ENCODE results near the gene KCNAB2. TPM values are rescaled to one million over a fixed set of nuclear protein-coding genes. Genes with fewer than 3 reads are reported as not detected.
A peak's percentile ranks its signal among the peaks of the same experiment; 100 is the strongest.

Gene KCNAB2
- total RNA-seq, 1 donor from 2014 or later = 307 TPM

- intact Hi-C loops (cut with micrococcal nuclease) = no loop called here
- no peak overlapping the region for H3K4me3 Mint-ChIP-seq (ENCODE audit: low read depth)
- no peaks in the 10 kb centered on the region for H3K27me3 Mint-ChIP-seq (ENCODE audit: low read depth)
- peaks cover 5% of the 10 kb centered on the region for H3K4me1 Mint-ChIP-seq (ENCODE audit: low read depth)
- H3K36me3 Mint-ChIP-seq (ENCODE audit: low read depth) = peaks cover 12% of the 10 kb centered on the region
- H3K27ac Mint-ChIP-seq = no peak overlapping the region
- DNase-seq (ENCODE audit: low spot score) = no peak
- no peaks in the 10 kb centered on the region for H3K9me3 Mint-ChIP-seq
Measured at GRCh38 chr1:6004412-6005123, 41.1 kb upstream of the KCNAB2 start.

- Mint-ChIP-seq H3K9me3 (no peaks in the 10 kb centered on the region), H3K27ac (no peak overlapping the region), H3K36me3 (ENCODE audit: low read depth) (peaks cover 13% of the 10 kb centered on the region), H3K4me3 (ENCODE audit: low read depth) (no peak overlapping the region), H3K27me3 (ENCODE audit: low read depth) (no peaks in the 10 kb centered on the region), H3K4me1 (ENCODE audit: low read depth) (peaks cover 1% of the 10 kb centered on the region)
- intact Hi-C loops (cut with micrococcal nuclease) = no loop called here
- no peak for DNase-seq (ENCODE audit: low spot score)
Measured at GRCh38 chr1:6005276-6005917, 40.3 kb upstream of the KCNAB2 start.

GRCh38 chr1:6006882-6007281, 38.8 kb upstream of the KCNAB2 start:
- H3K27ac Mint-ChIP-seq = no peak overlapping the region
- no peak overlapping the region for H3K4me3 Mint-ChIP-seq (ENCODE audit: low read depth)
- intact Hi-C loops (cut with micrococcal nuclease) = no loop called here
- H3K27me3 Mint-ChIP-seq (ENCODE audit: low read depth) = no peaks in the 10 kb centered on the region
- H3K4me1 Mint-ChIP-seq (ENCODE audit: low read depth) = peaks cover 1% of the 10 kb centered on the region
- no peak for DNase-seq (ENCODE audit: low spot score)
- H3K9me3 Mint-ChIP-seq = no peaks in the 10 kb centered on the region
- H3K36me3 Mint-ChIP-seq (ENCODE audit: low read depth) = peaks cover 20% of the 10 kb centered on the region

- H3K4me1 Mint-ChIP-seq (ENCODE audit: low read depth) = peaks cover 1% of the 10 kb centered on the region
- no peak overlapping the region for H3K4me3 Mint-ChIP-seq (ENCODE audit: low read depth)
- DNase-seq (ENCODE audit: low spot score) = no peak
- intact Hi-C loops (cut with micrococcal nuclease) = no loop called here
- H3K36me3 Mint-ChIP-seq (ENCODE audit: low read depth) = peaks cover 20% of the 10 kb centered on the region
- no peak overlapping the region for H3K27ac Mint-ChIP-seq
- no peaks in the 10 kb centered on the region for H3K27me3 Mint-ChIP-seq (ENCODE audit: low read depth)
- no peaks in the 10 kb centered on the region for H3K9me3 Mint-ChIP-seq
Measured at GRCh38 chr1:6007318-6008083, 38.2 kb upstream of the KCNAB2 start.

- intact Hi-C loops (cut with micrococcal nuclease) = no loop called here
- Mint-ChIP-seq H3K27me3 (ENCODE audit: low read depth) (no peaks in the 10 kb centered on the region), H3K27ac (no peak overlapping the region), H3K9me3 (no peaks in the 10 kb centered on the region), H3K36me3 (ENCODE audit: low read depth) (peaks cover 17% of the 10 kb centered on the region), H3K4me1 (ENCODE audit: low read depth) (peaks cover 1% of the 10 kb centered on the region), H3K4me3 (ENCODE audit: low read depth) (no peak overlapping the region)
- no peak for DNase-seq (ENCODE audit: low spot score)
Measured at GRCh38 chr1:6008084-6008415, 37.6 kb upstream of the KCNAB2 start.

GRCh38 chr1:6008696-6009095, 37.0 kb upstream of the KCNAB2 start:
- intact Hi-C loops (cut with micrococcal nuclease) = no loop called here

GRCh38 chr1:6009120-6010040, 36.3 kb upstream of the KCNAB2 start:
- Mint-ChIP-seq H3K4me1 (ENCODE audit: low read depth) (peaks cover 1% of the 10 kb centered on the region), H3K27me3 (ENCODE audit: low read depth) (no peaks in the 10 kb centered on the region), H3K27ac (no peak overlapping the region), H3K4me3 (ENCODE audit: low read depth) (no peak overlapping the region), H3K36me3 (ENCODE audit: low read depth) (peaks cover 15% of the 10 kb centered on the region), H3K9me3 (no peaks in the 10 kb centered on the region)
- no peak for DNase-seq (ENCODE audit: low spot score)
- intact Hi-C loops (cut with micrococcal nuclease) = no loop called here

More at GRCh38 chr1:6008696-6009095, 37.0 kb upstream of the KCNAB2 start:
- H3K9me3 Mint-ChIP-seq = no peaks in the 10 kb centered on the region
- H3K4me3 Mint-ChIP-seq (ENCODE audit: low read depth) = no peak overlapping the region
- DNase-seq (ENCODE audit: low spot score) = no peak
- H3K36me3 Mint-ChIP-seq (ENCODE audit: low read depth) = peaks cover 12% of the 10 kb centered on the region
- no peak overlapping the region for H3K27ac Mint-ChIP-seq
- peaks cover 1% of the 10 kb centered on the region for H3K4me1 Mint-ChIP-seq (ENCODE audit: low read depth)
- H3K27me3 Mint-ChIP-seq (ENCODE audit: low read depth) = no peaks in the 10 kb centered on the region

GRCh38 chr1:6010554-6010953, 35.1 kb upstream of the KCNAB2 start:
- peaks cover 1% of the 10 kb centered on the region for H3K4me1 Mint-ChIP-seq (ENCODE audit: low read depth)
- no peaks in the 10 kb centered on the region for H3K27me3 Mint-ChIP-seq (ENCODE audit: low read depth)
- DNase-seq (ENCODE audit: low spot score) = no peak
- H3K36me3 Mint-ChIP-seq (ENCODE audit: low read depth) = peaks cover 24% of the 10 kb centered on the region
- H3K4me3 Mint-ChIP-seq (ENCODE audit: low read depth) = no peak overlapping the region
- intact Hi-C loops (cut with micrococcal nuclease) = no loop called here
- H3K9me3 Mint-ChIP-seq = no peaks in the 10 kb centered on the region
- H3K27ac Mint-ChIP-seq = no peak overlapping the region

- Mint-ChIP-seq H3K9me3 (no peaks in the 10 kb centered on the region), H3K27ac (peak overlapping the region; percentile 39), H3K27me3 (ENCODE audit: low read depth) (no peaks in the 10 kb centered on the region), H3K4me1 (ENCODE audit: low read depth) (peaks cover 1% of the 10 kb centered on the region), H3K36me3 (ENCODE audit: low read depth) (peaks cover 25% of the 10 kb centered on the region), H3K4me3 (ENCODE audit: low read depth) (no peak overlapping the region)
- no peak for DNase-seq (ENCODE audit: low spot score)
- intact Hi-C loops (cut with micrococcal nuclease) = no loop called here
Measured at GRCh38 chr1:6011161-6011945, 34.3 kb upstream of the KCNAB2 start.

GRCh38 chr1:6011946-6012258, 33.8 kb upstream of the KCNAB2 start:
- no peak overlapping the region for H3K27ac Mint-ChIP-seq
- no peak for DNase-seq (ENCODE audit: low spot score)
- no peak overlapping the region for H3K4me3 Mint-ChIP-seq (ENCODE audit: low read depth)
- H3K27me3 Mint-ChIP-seq (ENCODE audit: low read depth) = no peaks in the 10 kb centered on the region
- H3K9me3 Mint-ChIP-seq = no peaks in the 10 kb centered on the region
- peaks cover 25% of the 10 kb centered on the region for H3K36me3 Mint-ChIP-seq (ENCODE audit: low read depth)
- intact Hi-C loops (cut with micrococcal nuclease) = no loop called here
- H3K4me1 Mint-ChIP-seq (ENCODE audit: low read depth) = peaks cover 1% of the 10 kb centered on the region

- intact Hi-C loops (cut with micrococcal nuclease) = no loop called here
Measured at GRCh38 chr1:6012529-6013318, 33.0 kb upstream of the KCNAB2 start.

More at GRCh38 chr1:6012529-6013318, 33.0 kb upstream of the KCNAB2 start:
- no peak overlapping the region for H3K27ac Mint-ChIP-seq
- no peaks in the 10 kb centered on the region for H3K9me3 Mint-ChIP-seq
- no peaks in the 10 kb centered on the region for H3K27me3 Mint-ChIP-seq (ENCODE audit: low read depth)
- H3K4me1 Mint-ChIP-seq (ENCODE audit: low read depth) = no peaks in the 10 kb centered on the region
- peaks cover 25% of the 10 kb centered on the region for H3K36me3 Mint-ChIP-seq (ENCODE audit: low read depth)
- no peak overlapping the region for H3K4me3 Mint-ChIP-seq (ENCODE audit: low read depth)
- DNase-seq (ENCODE audit: low spot score) = no peak

All from activated T-helper 2 cell treated with anti-CD3 and anti-CD28 coated beads, Interferon-gamma antibody, Interleukin-2, Interleukin-4, amounts not matched to agents 10 μg/mL and 5 μg/mL and 100 μg/mL, durations not matched to agents 14 hours and 24 hours and 36 hours (primary cell).